GM12872 (cell line): ENCODE measurements around the gene ATP8B3.

Experiments
- TF ChIP-seq, protein P1 (sequence below): IDR thresholded peaks from 3 replicates; pipeline ENCODE4 v1.5.1; 2011; ENCODE audit warnings: low read depth, mild to moderate bottlenecking, low read length, moderate library complexity; ENCODE audit not compliant: insufficient read depth

ATP8B3 gene

GRCh38 chr19:1814833-1815604 is 2.9 kb upstream of the ATP8B3 start:
- TF ChIP-seq, protein P1, sequence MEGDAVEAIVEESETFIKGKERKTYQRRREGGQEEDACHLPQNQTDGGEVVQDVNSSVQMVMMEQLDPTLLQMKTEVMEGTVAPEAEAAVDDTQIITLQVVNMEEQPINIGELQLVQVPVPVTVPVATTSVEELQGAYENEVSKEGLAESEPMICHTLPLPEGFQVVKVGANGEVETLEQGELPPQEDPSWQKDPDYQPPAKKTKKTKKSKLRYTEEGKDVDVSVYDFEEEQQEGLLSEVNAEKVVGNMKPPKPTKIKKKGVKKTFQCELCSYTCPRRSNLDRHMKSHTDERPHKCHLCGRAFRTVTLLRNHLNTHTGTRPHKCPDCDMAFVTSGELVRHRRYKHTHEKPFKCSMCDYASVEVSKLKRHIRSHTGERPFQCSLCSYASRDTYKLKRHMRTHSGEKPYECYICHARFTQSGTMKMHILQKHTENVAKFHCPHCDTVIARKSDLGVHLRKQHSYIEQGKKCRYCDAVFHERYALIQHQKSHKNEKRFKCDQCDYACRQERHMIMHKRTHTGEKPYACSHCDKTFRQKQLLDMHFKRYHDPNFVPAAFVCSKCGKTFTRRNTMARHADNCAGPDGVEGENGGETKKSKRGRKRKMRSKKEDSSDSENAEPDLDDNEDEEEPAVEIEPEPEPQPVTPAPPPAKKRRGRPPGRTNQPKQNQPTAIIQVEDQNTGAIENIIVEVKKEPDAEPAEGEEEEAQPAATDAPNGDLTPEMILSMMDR: no peak

DNA sequence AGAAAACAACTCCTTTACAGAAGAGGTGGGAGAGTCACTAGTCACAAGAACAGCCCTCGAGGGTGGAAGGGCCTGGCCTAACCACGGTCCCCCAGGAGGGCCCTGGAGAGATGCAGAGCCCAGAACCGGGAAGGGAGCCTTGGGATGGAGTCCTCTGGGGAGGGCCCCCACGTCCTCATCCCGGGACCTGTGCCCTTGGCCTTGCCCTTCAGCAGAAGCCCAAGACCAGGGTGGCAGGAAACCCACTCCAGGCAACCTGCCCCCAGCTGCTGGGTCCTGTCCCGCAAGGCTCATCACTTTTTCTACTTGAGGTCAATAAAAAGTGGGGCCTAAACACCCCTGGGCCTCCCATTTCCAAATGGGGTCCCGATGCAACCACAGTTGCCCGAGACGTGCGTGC is 2.3 kb upstream of the ATP8B3 start:
- TF ChIP-seq, protein P1: no peak

DNA sequence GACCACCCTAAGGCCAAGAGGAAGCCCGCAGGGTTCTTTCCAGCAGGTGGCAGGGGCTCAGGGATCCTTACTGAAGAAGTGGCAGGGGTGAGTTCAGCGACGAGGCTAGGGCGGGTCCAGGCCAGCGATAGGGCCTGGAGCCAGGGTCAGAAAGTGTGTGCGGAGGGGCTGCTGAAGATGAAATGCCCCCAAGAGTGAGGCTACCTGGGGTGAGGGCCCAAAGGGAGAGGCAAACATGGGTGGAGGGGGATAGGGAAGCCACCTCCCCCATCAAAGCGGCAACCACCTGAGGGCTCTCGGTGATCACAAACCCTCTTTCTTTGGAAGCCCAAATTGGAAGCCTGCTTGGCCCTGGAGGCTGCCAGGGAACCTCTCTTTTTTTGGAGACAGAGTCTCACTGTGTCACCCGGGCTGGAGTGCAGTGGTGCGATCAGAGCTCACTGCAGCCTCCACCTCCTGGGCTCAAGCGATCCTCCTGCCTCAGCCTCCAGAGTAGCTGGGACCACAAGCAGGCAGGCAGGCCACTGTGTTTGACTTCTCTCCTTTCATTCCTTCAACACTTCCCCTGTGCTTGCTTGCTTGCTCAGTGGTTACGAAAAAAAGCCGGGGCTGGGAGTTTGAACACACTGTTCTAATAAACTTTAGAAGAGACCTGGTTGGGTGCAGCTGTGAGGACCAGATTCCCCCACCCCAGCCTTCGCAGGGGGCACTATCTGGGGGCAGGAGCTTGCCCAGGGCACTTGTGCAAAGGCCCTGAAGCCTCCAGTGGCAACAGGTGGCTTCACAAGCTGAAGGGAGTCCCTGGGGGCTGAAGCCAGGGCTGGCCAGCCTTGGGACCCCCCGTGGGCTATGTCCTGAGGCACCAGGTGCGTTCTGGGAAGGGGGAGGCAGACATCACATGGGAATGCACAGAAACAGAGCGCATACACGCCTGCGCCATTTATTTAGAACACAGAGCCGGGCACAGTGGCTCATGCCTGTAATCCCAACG is 1.4 kb upstream of the ATP8B3 start:
- TF ChIP-seq, protein P1: no peak

DNA sequence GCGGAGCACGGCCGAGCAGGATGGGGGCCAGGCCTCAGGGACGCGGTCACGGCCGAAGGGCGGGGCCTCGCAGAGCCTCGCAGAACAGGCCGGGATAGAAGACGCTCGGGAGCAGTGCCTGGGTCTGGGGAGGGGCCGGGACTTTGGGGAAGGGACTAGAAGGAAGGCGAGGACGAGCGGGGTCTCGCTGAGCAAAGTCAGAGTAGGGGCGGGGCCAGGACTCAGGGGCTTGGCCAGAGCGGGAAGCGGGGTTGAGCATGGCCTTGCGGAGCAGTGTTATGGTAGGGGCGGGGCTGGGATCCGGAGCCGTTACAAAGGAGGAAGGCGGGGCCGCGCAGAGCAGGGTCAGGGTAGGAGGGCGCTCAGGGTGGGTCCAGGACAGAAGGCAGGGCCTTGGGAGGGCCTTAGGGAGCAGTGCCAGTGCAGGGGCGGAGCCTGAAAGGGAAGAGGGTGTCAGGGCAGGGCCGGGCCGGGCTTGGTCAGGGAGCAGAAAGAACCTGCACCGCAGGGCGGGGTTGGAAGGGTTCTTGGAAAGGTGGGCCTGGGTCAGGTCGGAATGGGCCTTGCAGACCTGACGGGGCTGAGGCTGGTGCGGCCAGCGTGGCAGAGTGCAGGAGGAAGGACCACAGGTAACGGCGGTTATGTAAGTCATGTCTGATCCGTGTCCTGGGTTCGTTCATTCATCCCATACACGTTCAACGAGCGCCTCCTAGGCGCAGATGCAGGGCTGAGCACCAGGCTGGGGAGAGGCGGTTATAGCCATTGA is 533 bp upstream of the ATP8B3 start:
- TF ChIP-seq, protein P1: peak; percentile 82

DNA sequence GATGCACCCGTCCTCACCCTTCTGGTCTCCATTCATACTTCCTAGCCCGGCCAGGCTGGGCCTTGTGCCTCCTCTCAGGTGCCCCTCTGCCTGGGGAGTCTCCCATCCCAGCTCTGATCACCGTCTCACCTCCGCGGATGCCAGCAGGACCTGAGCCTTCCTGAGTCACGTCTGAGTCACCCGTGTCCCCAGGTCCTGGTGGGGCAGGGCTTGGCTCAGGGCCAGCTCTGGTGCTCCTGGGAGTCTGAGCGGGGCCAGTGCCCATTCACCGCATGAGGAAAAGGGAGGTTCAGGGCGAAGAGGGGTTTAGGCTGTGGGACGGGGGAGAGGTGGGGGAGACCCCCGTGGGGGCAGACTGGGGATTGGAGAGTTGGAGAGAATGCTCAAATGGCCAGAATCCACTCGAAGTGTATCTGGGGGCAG is 593 bp downstream of the ATP8B3 start:
- TF ChIP-seq, protein P1: no peak

DNA sequence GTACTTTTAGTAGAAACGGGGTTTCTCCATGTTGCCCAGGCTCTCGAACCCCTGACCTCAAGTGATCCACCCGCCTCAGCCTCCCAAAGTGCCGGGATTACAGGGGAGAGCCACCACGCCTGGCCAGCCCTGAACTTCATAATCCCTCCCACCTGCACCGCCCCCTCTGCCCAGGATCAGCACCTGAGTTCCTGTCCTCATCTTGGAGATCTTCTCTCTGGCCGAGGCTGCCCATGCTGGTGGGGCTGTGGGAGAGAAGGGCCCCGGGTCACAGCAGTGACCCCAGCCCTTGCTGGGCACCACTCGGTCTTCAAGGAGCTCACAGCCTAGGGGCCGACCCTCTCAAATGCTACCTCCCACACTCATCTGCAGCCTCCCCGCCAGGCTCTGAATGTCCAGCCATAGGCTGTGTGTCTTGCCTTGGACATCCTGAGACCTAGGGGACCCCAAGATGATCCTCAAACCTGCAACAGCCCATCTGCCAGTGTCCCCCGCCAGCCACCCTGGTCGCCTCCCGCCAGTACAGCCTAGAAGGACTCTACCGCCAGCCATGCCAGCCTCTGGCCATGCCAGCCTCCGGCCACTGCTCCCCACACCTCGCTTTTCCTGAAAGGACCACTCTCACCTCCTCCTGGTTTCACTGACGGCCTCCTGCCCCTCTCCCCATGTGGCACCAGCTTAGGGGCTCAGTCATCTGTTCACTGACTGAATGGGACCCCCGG is 1.5 kb downstream of the ATP8B3 start:
- TF ChIP-seq, protein P1: no peak
